PC-3 (cell line): ENCODE data around the gene ATOH8. TPM values are rescaled to one million over a fixed set of nuclear protein-coding genes. Genes with fewer than 3 reads are reported as not detected.
A peak's percentile ranks its signal among the peaks of the same experiment; 100 is the strongest.

Source experiments
- ATAC-seq: fragments of 200-7000 bp; cut with Tn5 transposase; 2 replicates; pipeline ENCODE4 v1.9.1; 2020; ENCODE audit warnings: mild to moderate bottlenecking, moderate library complexity
- BruUV-seq: library from RNA; stranded (reverse); fragments of 400-500 nt; replicated peaks from 2 replicates; lab custom pipeline; 2021; lab: Mats Ljungman, UMichigan
- CTCF ChIA-PET: fragments of 300-600 bp; sonication (Branson Sonifier 250); formaldehyde crosslinking; loops from one replicate; lab custom pipeline; 2022; ENCODE audit warnings: antibody characterized with exemption; lab: Charles Lee
- POLR2A ChIA-PET: fragments of 300-600 bp; sonication (Branson Sonifier 250); formaldehyde crosslinking; loops from one replicate; lab custom pipeline; 2022; ENCODE audit warnings: antibody characterized with exemption; ENCODE audit not compliant: unreplicated experiment; lab: Charles Lee
- DNase-seq: peaks from one replicate; pipeline ENCODE4 v3.0.0-alpha.2; 2015
- H2AFZ ChIP-seq: fragments of 300-600 bp; sonication (generic); 2 replicates; pipeline ENCODE4 v1.6.0; 2016; ENCODE audit warnings: antibody characterized with exemption, low read length
- H3F3A ChIP-seq: fragments of 300-600 bp; sonication (generic); one replicate; pipeline ENCODE4 v1.6.0; 2017; ENCODE audit warnings: antibody characterized with exemption, low read length, control low read depth, mild to moderate bottlenecking; ENCODE audit not compliant: unreplicated experiment
- H3K27ac ChIP-seq: fragments of 300-600 bp; sonication (generic); 2 replicates; pipeline ENCODE4 v1.5.1; 2016; ENCODE audit warnings: mild to moderate bottlenecking, low read length
- H3K27me3 ChIP-seq: fragments of 300-600 bp; sonication (generic); 2 replicates; pipeline ENCODE4 v1.6.1; 2016; ENCODE audit warnings: low read length, mixed read lengths
- H3K36me3 ChIP-seq: fragments of 300-600 bp; sonication (generic); 2 replicates; pipeline ENCODE4 v1.6.1; 2016; ENCODE audit warnings: low read depth, mixed run types, low read length, mixed read lengths
- H3K4me1 ChIP-seq: fragments of 300-600 bp; sonication (generic); 2 replicates; pipeline ENCODE4 v1.5.1; 2016; ENCODE audit warnings: low read length; ENCODE audit not compliant: insufficient read depth
- H3K4me2 ChIP-seq: fragments of 300-600 bp; sonication (generic); 2 replicates; pipeline ENCODE4 v1.6.0; 2016; ENCODE audit warnings: low read length
- H3K4me3 ChIP-seq: fragments of 300-600 bp; sonication (generic); 2 replicates; pipeline ENCODE4 v1.5.1; 2016; ENCODE audit warnings: mild to moderate bottlenecking, low read length, mixed read lengths
- H3K79me2 ChIP-seq: fragments of 300-600 bp; sonication (generic); 2 replicates; pipeline ENCODE4 v1.6.1; 2017; ENCODE audit warnings: low read length, mixed read lengths
- H3K9ac ChIP-seq: fragments of 300-600 bp; sonication (generic); 2 replicates; pipeline ENCODE4 v1.6.0; 2016; ENCODE audit warnings: mild to moderate bottlenecking, low read length
- H3K9me2 ChIP-seq: fragments of 300-600 bp; sonication (generic); replicated peaks from 2 replicates; pipeline ENCODE4 v1.6.1; 2016; ENCODE audit warnings: mixed run types, low read length, mixed read lengths
- H3K9me3 ChIP-seq: fragments of 300-600 bp; sonication (generic); 2 replicates; pipeline ENCODE4 v1.6.1; 2016; ENCODE audit warnings: low read length, mixed read lengths
- H4K20me1 ChIP-seq: fragments of 300-600 bp; sonication (generic); 2 replicates; pipeline ENCODE4 v1.6.1; 2016; ENCODE audit warnings: low read length, mixed read lengths
- CTCF ChIP-seq: fragments of 300-600 bp; sonication (generic); conservative IDR thresholded peaks from 2 replicates; pipeline ENCODE4 v1.5.1; 2017; ENCODE audit warnings: antibody characterized with exemption, low read depth, mild to moderate bottlenecking, low read length
- EZH2 ChIP-seq: fragments of 300-600 bp; sonication (generic); IDR thresholded peaks from one replicate; pipeline ENCODE4 v1.6.1; 2017; ENCODE audit warnings: antibody characterized with exemption, mild to moderate bottlenecking, low read length; ENCODE audit not compliant: unreplicated experiment
- EZH2phosphoT487 ChIP-seq: fragments of 300-600 bp; sonication (generic); IDR thresholded peaks from 2 replicates; pipeline ENCODE4 v1.6.1; 2018; ENCODE audit warnings: mild to moderate bottlenecking, antibody characterized with exemption, low read length, borderline replicate concordance
- intact Hi-C: fragments of 100-400 bp; cut with micrococcal nuclease; formaldehyde crosslinking; loops from 2 replicates; pipeline ENCODE4 v1.9.0; 2023
- total RNA-seq: library from RNA; depleted of rRNA; stranded (reverse); fragments of >200 nt; gene quantifications from 2 replicates; pipeline ENCODE4 v1.2.3, GENCODE V29; 2014

The ATOH8 gene
- total RNA-seq, 1 experiment from 2014 or later, result 0.04 TPM

- Histone ChIP-seq H3K4me2 (no peak overlapping the region), H3K9me3 (no peaks in the 10 kb centered on the region), H3K36me3 (no peaks in the 10 kb centered on the region), H3K27ac (no peak overlapping the region), H4K20me1 (no peaks in the 10 kb centered on the region), H3K27me3 (no peaks in the 10 kb centered on the region), H3K79me2 (no peaks in the 10 kb centered on the region), H3F3A (no peaks in the 10 kb centered on the region), H3K9me2 (no peaks in the 10 kb centered on the region), H3K4me3 (no peak overlapping the region), H2AFZ (no peak overlapping the region), H3K4me1 (peaks cover 20% of the 10 kb centered on the region), H3K9ac (no peak overlapping the region)
- intact Hi-C loops, result no loop called here
- DNase-seq (no peak), ATAC-seq (no peak)
- CTCF ChIA-PET, result no interaction called here
- TF ChIP-seq EZH2, result no peak
- TF ChIP-seq EZH2phosphoT487, result no peak
- no peak for TF ChIP-seq CTCF
- BruUV-seq, result no TSS peak
- POLR2A ChIA-PET, result no interaction called here
Measured at GRCh38 chr2:85711578-85712060, 42.2 kb upstream of the ATOH8 start.

DNA sequence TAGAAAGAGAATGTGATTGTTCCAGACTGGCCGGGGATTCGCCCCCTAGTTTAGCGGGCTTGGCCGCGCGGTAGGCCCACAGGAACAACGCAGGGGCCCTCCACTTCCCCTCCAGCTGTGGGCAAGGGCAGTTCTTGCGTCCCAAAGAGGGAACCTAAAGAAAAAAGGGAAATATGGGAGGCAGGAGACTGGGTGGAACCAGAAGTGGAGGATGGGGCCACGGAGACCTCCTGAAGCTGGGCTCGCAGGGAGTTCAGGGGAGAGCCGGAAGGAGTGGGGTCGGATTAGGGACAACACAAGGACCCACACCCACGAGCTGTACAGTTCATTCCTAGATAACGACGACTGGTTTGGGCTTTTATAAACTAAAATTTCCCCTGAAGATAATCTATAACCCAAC is 41.5 kb upstream of the ATOH8 start:
- no peak overlapping the region for H3K4me2 ChIP-seq
- H2AFZ ChIP-seq, result no peak overlapping the region
- intact Hi-C loops, result no loop called here
- H3K36me3 ChIP-seq, result no peaks in the 10 kb centered on the region
- CTCF ChIA-PET, result no interaction called here
- no peaks in the 10 kb centered on the region for H3F3A ChIP-seq
- no TSS peak for BruUV-seq
- H3K9ac ChIP-seq, result peak overlapping the region; percentile 17; the same call in 1 of the 2 replicates
- H3K27me3 ChIP-seq, result no peaks in the 10 kb centered on the region
- no peaks in the 10 kb centered on the region for H3K79me2 ChIP-seq
- TF ChIP-seq CTCF (no peak), EZH2 (no peak), EZH2phosphoT487 (no peak)
- H3K9me2 ChIP-seq, result no peaks in the 10 kb centered on the region
- no peaks in the 10 kb centered on the region for H3K9me3 ChIP-seq
- POLR2A ChIA-PET, result no interaction called here
- H3K4me3 ChIP-seq, result no peak overlapping the region
- ATAC-seq (no peak), DNase-seq (no peak)
- 0 out of 2 replicates have a peak overlapping the region, but pooled peaks have one; percentile 41 for H3K27ac ChIP-seq
- H4K20me1 ChIP-seq, result no peaks in the 10 kb centered on the region
- peaks cover 17% of the 10 kb centered on the region for H3K4me1 ChIP-seq

DNA sequence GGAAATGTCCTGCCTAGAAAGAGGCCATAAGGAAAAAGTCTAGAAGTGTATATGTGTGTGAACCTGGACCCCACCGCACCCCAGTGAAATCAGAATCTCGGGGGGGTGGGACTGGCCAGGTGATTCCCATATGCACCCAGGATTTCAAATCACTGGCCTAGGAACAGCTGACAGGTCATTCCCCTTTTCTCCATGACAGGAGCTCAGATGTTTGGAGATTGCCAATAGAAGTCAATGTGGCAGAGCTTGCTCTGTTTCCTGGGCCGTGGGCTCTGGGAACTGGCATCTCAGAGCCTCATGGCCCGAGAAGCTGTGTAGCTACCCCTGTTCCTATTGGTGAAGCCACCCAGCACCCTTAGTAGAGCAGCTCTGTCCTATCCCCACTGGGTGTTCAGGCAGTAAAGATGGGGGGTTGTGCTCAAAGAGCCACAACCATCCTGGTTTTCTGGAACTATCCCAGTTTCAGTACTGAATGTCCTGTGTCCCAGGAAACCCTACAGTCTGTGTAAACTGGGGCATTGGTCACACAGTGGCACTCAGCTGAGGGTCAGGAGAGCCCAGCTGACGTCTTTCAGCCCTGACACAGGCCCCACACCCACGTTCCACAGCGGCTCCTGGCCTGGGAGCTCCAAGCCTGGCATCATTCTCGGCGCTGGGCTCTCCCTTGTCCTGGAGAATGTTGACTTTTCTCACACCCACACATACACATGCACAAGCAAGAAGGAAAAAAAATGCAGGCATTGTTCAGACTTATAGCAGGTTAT is 40.8 kb upstream of the ATOH8 start:
- no peak overlapping the region for H2AFZ ChIP-seq
- DNase-seq (peak; percentile 31), ATAC-seq (peak; percentile 59)
- CTCF ChIA-PET, result interaction anchor here (0.6 kb wide), 1 partner anchor 97 kb away, joined by 3 read pairs; no protein-coding TSS in a partner anchor
- no peaks in the 10 kb centered on the region for H3K9me2 ChIP-seq
- no TSS peak for BruUV-seq
- H4K20me1 ChIP-seq, result no peaks in the 10 kb centered on the region
- H3K4me3 ChIP-seq, result no peak overlapping the region
- no peak for TF ChIP-seq EZH2
- no peak for TF ChIP-seq CTCF
- H3K79me2 ChIP-seq, result no peaks in the 10 kb centered on the region
- H3K9ac ChIP-seq, result peak overlapping the region; percentile 35
- intact Hi-C loops, result no loop called here
- no peaks in the 10 kb centered on the region for H3K9me3 ChIP-seq
- no peaks in the 10 kb centered on the region for H3F3A ChIP-seq
- peak overlapping the region; percentile 52 for H3K27ac ChIP-seq
- no peaks in the 10 kb centered on the region for H3K36me3 ChIP-seq
- no peaks in the 10 kb centered on the region for H3K27me3 ChIP-seq
- peak overlapping the region; percentile 2; the same call in 1 of the 2 replicates for H3K4me2 ChIP-seq
- POLR2A ChIA-PET, result no interaction called here
- H3K4me1 ChIP-seq, result peaks cover 11% of the 10 kb centered on the region; the same call in 1 of the 2 replicates
